ENCODE measurements around the gene FERMT1.

FERMT1 gene

DNA sequence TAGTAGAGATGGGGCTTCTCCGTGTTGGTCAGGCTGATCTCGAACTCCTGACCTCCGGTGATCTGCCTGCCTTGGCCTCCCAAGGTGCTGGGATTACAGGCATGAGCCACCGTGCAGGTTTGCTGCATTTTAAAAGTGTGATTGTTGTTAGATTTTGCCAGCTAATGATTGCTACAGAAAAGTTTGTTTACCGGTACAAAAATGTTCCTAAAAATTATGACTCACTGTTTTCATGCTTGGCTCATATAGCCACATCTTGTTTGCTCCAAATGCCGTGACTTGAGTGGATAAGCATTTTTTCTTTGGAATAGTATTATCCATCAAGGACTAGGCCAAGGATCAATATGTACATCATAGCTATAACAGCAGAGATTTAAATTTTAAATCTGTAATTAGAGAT, 93.3 kb downstream of the FERMT1 start:
- Histone ChIP-seq H3K14ac (ENCODE audit: low read length) (no peak overlapping the region), H3K79me1 (ENCODE audit: low read depth, low read length) (no peaks in the 10 kb centered on the region), H3K4me1 (ENCODE audit: control insufficient read depth in 2 of 2, insufficient read depth in 1 of 2, low read depth in 1 of 2, low read length in 2 of 2) (no peaks in the 10 kb centered on the region), H3K4me3 (ENCODE audit: low read length in 2 of 2) (no peak overlapping the region), H2BK5ac (ENCODE audit: low read length) (no peak overlapping the region), H3K4ac (ENCODE audit: low read length) (no peak overlapping the region), H3K27ac (replicated peaks; ENCODE audit: low read length) (no peak overlapping the region), H2AFZ (ENCODE audit: low read length) (no peak overlapping the region), H2AK5ac (ENCODE audit: low read depth, low read length) (no peak overlapping the region), H3K18ac (ENCODE audit: low read length) (no peak overlapping the region), H2BK120ac (ENCODE audit: low read depth, low read length) (no peak overlapping the region), H4K91ac (ENCODE audit: low read depth, low read length, poor library complexity) (no peak overlapping the region), H2BK15ac (ENCODE audit: low read length) (no peak overlapping the region), H4K8ac (ENCODE audit: low read depth, low read length) (no peak overlapping the region), H3K9ac (ENCODE audit: low read depth, low read length, poor library complexity) (no peak overlapping the region), H3K23ac (ENCODE audit: low read depth, low read length, poor library complexity) (no peak overlapping the region), H3K27me3 (ENCODE audit: control insufficient read depth in 3 of 3, insufficient read depth in 3 of 3, low read depth in 1 of 3, low read length in 3 of 3) (no peaks in the 10 kb centered on the region), H3K9me3 (replicated peaks in 1 of 2; ENCODE audit: control insufficient read depth in 2 of 2, insufficient read depth in 1 of 2, low read depth in 1 of 2, low read length in 2 of 2) (peaks cover 5 to 18% of the 10 kb centered on the region in 2 donors), H2BK12ac (ENCODE audit: low read length) (no peak overlapping the region), H3K36me3 (replicated peaks in 1 of 2; ENCODE audit: control insufficient read depth in 2 of 2, insufficient read depth in 2 of 2, low read length in 2 of 2) (peaks cover 5 to 60% of the 10 kb centered on the region in 2 donors), H3K4me2 (ENCODE audit: insufficient read depth, low read length, poor library complexity, severe bottlenecking) (no peak overlapping the region)
- WGBS, 2 donors (ENCODE audit: extremely low coverage in 2 of 2, insufficient read length in 2 of 2, insufficient replicate concordance in 1 of 2): no CpG with 5 or more reads among the region's 6 CpGs
- DNase-seq (ENCODE audit: low spot score): no peak

DNA sequence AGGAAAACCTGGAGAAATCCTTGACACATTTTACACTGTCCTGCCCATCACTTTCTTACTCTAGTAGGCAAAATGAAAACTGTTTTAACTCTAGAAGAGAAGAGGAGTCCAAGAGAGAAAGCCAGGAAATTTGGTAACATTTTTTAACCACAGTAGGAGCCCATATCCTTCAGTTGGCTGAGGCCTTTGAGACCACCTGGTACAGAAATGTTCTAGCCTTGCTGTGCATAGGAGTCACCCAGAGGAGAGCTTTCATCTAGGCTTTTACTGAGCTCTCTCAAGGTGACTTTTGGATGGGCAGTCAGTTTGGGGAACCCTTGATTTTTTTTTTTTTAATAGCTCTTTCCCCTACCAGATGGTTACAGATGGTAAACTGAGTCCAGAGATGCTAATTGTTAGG, 94.0 kb downstream of the FERMT1 start:
- Histone ChIP-seq H2BK120ac (ENCODE audit: low read depth, low read length) (no peak overlapping the region), H3K4me2 (ENCODE audit: insufficient read depth, low read length, poor library complexity, severe bottlenecking) (no peak overlapping the region), H3K18ac (ENCODE audit: low read length) (no peak overlapping the region), H4K91ac (ENCODE audit: low read depth, low read length, poor library complexity) (no peak overlapping the region), H3K27me3 (ENCODE audit: control insufficient read depth in 3 of 3, insufficient read depth in 3 of 3, low read depth in 1 of 3, low read length in 3 of 3) (no peaks in the 10 kb centered on the region), H3K14ac (ENCODE audit: low read length) (no peak overlapping the region), H2BK5ac (ENCODE audit: low read length) (no peak overlapping the region), H4K8ac (ENCODE audit: low read depth, low read length) (no peak overlapping the region), H3K4me1 (ENCODE audit: control insufficient read depth in 2 of 2, insufficient read depth in 1 of 2, low read depth in 1 of 2, low read length in 2 of 2) (no peaks in the 10 kb centered on the region), H2AFZ (ENCODE audit: low read length) (no peak overlapping the region), H3K23ac (ENCODE audit: low read depth, low read length, poor library complexity) (no peak overlapping the region), H2BK15ac (ENCODE audit: low read length) (no peak overlapping the region), H3K79me1 (ENCODE audit: low read depth, low read length) (no peaks in the 10 kb centered on the region), H3K27ac (replicated peaks; ENCODE audit: low read length) (no peak overlapping the region), H3K36me3 (replicated peaks in 1 of 2; ENCODE audit: control insufficient read depth in 2 of 2, insufficient read depth in 2 of 2, low read length in 2 of 2) (peaks cover 9 to 60% of the 10 kb centered on the region in 2 donors), H2AK5ac (ENCODE audit: low read depth, low read length) (no peak overlapping the region), H2BK12ac (ENCODE audit: low read length) (no peak overlapping the region), H3K4me3 (ENCODE audit: low read length in 2 of 2) (no peak overlapping the region), H3K4ac (ENCODE audit: low read length) (no peak overlapping the region), H3K9me3 (replicated peaks in 1 of 2; ENCODE audit: control insufficient read depth in 2 of 2, insufficient read depth in 1 of 2, low read depth in 1 of 2, low read length in 2 of 2) (peaks cover 5 to 26% of the 10 kb centered on the region in 2 donors), H3K9ac (ENCODE audit: low read depth, low read length, poor library complexity) (no peak overlapping the region)
- no peak for DNase-seq (ENCODE audit: low spot score)

DNA sequence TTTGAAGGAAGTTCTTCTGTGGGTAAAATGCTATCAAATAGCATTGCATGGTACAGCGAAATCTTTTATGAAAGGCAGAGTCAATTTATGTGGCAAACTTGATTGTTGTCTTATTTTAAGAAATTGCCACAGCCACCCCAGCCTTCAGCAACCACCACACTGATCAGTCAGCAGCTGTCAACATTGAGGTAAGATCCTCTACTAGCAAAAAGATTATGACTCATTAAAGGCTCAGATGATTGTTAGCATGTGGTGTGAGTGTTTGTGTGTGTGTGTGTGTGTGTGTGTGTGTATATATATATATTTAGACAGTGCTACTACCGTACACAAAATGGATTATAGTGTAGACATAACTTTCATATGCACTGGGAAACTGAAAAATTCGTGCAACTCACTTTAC, 96.8 kb downstream of the FERMT1 start:
- peaks cover 5 to 38% of the 10 kb centered on the region in 2 donors for H3K9me3 ChIP-seq (replicated peaks in 1 of 2; ENCODE audit: control insufficient read depth in 2 of 2, insufficient read depth in 1 of 2, low read depth in 1 of 2, low read length in 2 of 2)
- no peak overlapping the region for H4K91ac ChIP-seq (ENCODE audit: low read depth, low read length, poor library complexity)
- no peak overlapping the region for H3K27ac ChIP-seq (replicated peaks; ENCODE audit: low read length)
- no CpG with 5 or more reads among the region's 3 CpGs for WGBS, 2 donors (ENCODE audit: extremely low coverage in 2 of 2, insufficient read length in 2 of 2, insufficient replicate concordance in 1 of 2)
- H2AK5ac ChIP-seq (ENCODE audit: low read depth, low read length): no peak overlapping the region
- no peak overlapping the region for H2BK120ac ChIP-seq (ENCODE audit: low read depth, low read length)
- no peak overlapping the region for H4K8ac ChIP-seq (ENCODE audit: low read depth, low read length)
- no peaks in the 10 kb centered on the region for H3K79me1 ChIP-seq (ENCODE audit: low read depth, low read length)
- no peaks in the 10 kb centered on the region for H3K4me1 ChIP-seq (ENCODE audit: control insufficient read depth in 2 of 2, insufficient read depth in 1 of 2, low read depth in 1 of 2, low read length in 2 of 2)
- no peak overlapping the region for H3K18ac ChIP-seq (ENCODE audit: low read length)
- no peak overlapping the region for H2BK5ac ChIP-seq (ENCODE audit: low read length)
- H3K23ac ChIP-seq (ENCODE audit: low read depth, low read length, poor library complexity): no peak overlapping the region
- no peak overlapping the region for H2BK12ac ChIP-seq (ENCODE audit: low read length)
- peaks cover 12 to 63% of the 10 kb centered on the region in 2 donors for H3K36me3 ChIP-seq (replicated peaks in 1 of 2; ENCODE audit: control insufficient read depth in 2 of 2, insufficient read depth in 2 of 2, low read length in 2 of 2)
- no peak overlapping the region for H3K4ac ChIP-seq (ENCODE audit: low read length)
- no peak overlapping the region for H2AFZ ChIP-seq (ENCODE audit: low read length)
- no peaks in the 10 kb centered on the region for H3K27me3 ChIP-seq (ENCODE audit: control insufficient read depth in 3 of 3, insufficient read depth in 3 of 3, low read depth in 1 of 3, low read length in 3 of 3)
- H3K14ac ChIP-seq (ENCODE audit: low read length): no peak overlapping the region
- no peak overlapping the region for H2BK15ac ChIP-seq (ENCODE audit: low read length)
- H3K4me3 ChIP-seq (ENCODE audit: low read length in 2 of 2): no peak overlapping the region
- DNase-seq (ENCODE audit: low spot score): no peak
- H3K9ac ChIP-seq (ENCODE audit: low read depth, low read length, poor library complexity): no peak overlapping the region
- no peak overlapping the region for H3K4me2 ChIP-seq (ENCODE audit: insufficient read depth, low read length, poor library complexity, severe bottlenecking)
